A172 (cell line): ENCODE results near the gene RLBP1. TPM values are rescaled to one million over a fixed set of nuclear protein-coding genes. Genes with fewer than 3 reads are reported as not detected.
"Not testable (repeated sequence)": the region's sequence is repeated elsewhere in the genome, so short reads cannot be mapped to it uniquely, and the experiment has no call there.

Source experiments
- DNase-seq: peaks from one replicate; pipeline ENCODE4 v3.0.0-alpha.2; 2015; ENCODE audit warnings: low spot score
- total RNA-seq: library from RNA; depleted of rRNA; stranded (reverse); fragments of >200 nt; shearing (Covaris generic); gene quantifications from 2 replicates; pipeline ENCODE4 v1.2.3, GENCODE V29; 2014; rRNA removed

The RLBP1 gene
- total RNA-seq: not detected in 2 replicates

DNA sequence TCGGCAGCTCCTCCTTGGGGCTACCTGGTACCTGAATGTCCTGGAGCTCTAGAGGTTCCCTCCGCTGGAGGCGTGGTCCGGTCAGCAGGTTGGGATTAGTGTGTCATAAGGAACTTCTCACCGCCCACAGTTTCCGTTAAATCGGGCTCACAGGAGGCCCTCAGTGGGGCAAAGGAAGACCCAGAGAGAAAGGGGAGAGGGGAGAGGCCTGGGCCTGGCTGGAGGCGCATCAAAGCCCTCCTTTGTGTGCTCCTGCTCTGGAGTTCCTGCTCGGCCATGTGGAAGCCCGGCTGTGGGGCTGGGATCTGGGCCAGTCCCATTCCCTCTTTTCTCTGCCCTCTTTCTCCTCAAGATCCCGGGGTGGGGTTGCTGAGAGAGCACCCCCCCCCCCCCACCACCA lies at the start of gene RLBP1:
Gene RLBP1 (minus strand): TSS at position 37 of the 400 bp plus-strand sequence. CDS start 2,604 bp downstream, outside the sequence.
- DNase-seq: no peak

DNA sequence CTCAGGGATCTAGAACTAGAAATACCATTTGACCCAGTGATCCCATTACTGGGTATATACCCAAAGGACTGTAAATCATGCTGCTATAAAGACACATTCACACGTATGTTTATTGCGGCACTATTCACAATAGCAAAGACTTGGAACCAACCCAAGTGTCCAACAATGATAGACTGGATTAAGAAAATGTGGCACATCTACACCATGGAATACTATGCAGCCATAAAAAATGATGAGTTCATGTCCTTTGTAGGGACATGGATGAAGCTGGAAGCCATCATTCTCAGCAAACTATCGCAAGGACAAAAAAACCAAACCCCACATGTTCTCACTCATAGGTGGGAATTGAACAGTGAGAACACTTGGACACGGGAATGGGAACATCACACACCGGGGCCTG lies 28.8 kb upstream of the RLBP1 start:
- not testable (repeated sequence) for DNase-seq

DNA sequence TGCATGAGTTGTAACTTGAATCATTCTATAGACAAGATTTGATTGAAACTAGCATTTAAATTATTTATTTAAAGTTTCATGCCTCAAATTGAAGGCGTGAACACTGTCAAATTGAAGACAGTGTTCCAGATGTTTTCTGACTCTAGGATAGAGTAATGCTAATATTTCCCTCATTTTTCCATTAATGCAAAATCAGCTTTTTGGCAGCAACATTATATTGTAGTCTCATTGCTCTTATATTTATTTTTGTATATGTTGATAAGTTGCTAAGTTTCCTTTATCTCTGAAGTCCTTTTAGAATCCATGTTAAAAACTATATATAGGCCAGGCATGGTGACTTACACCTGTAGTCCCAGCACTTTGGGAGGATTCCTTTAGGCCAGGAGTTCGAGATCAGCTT lies 27.2 kb upstream of the RLBP1 start:
- no peak for DNase-seq

DNA sequence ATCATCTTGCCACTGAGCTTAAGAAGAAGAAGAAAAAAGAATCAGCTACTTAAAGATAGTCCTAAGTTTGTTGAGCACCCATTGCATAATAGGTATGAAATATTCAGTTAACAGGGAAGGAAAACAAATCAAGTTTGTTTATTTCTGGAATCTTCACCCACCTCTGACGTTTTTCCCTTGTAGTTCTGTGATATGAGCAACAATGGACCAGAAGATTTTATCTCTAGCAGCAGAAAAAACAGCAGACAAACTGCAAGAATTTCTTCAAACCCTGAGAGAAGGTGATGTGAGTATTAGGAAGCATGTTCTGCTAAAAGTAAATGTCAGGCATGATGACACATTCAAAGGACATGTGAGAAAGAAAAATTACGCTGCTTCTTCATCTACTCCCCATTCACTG lies 26.1 kb upstream of the RLBP1 start:
- no peak for DNase-seq

DNA sequence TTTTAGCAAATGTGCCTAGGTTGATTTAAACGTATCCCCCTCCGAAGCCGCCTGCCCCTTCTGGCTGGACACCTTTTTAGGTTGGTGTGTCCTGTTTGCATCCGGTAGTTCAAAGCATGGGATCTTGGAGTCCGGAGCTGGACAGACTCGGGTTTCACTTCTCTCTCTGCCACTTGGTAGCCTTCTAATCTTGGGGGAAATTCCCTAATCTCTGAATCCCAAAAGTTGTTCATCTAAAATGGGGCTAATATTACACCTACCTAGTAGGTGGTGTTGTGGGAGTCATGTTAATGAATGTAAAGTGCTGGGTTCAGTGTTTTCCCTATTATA lies 23.2 kb upstream of the RLBP1 start:
- peak; percentile 28 for DNase-seq

DNA sequence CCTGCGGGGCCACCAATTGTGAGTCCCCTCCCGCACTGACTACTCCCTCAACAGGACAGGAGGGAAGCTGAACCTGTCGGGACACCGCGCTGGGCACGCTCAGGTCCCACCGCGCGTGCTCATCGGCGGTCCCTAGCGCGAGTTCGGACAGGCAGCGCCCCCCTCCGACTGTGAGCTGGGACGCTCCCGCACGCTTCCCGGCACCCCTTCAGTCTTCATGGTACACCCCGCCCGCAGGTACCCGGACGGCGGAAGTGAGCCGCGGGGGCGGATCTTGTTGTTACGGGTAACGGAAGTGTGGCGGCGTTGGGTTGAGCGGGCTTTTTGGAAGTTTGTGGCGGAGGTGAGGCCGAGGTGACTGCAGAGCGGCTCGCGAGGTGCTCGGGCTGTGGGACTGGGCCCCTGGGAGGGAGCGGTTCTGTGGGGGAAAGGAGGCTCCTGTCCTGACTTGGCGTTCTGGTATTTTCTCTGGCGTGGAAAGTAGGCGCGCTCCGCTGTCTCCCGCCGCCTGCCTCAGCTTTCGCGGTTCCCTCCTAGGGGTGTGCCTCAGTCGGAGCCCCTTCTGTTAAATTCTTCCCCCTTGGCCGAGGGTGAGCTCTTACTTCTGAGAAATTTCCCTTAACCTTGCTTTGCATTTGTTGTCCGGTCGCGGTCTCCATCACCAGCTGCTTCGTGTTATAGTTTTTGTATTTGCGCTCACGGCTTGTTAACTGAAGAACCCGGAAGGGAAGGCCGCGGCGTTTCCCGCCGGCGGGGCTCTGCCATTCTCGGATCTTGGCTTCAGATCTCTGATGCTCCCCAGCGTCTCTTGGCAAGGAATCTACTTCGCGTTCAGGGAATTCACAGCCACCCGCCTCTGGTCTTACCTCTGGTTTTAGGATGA lies 22.6 kb upstream of the RLBP1 start, which contains the start of gene FANCI:
Gene FANCI (plus strand): TSS at position 289 of the 883 bp plus-strand sequence. CDS start 3,669 bp downstream, outside the sequence.
- DNase-seq: peak; percentile 80

DNA sequence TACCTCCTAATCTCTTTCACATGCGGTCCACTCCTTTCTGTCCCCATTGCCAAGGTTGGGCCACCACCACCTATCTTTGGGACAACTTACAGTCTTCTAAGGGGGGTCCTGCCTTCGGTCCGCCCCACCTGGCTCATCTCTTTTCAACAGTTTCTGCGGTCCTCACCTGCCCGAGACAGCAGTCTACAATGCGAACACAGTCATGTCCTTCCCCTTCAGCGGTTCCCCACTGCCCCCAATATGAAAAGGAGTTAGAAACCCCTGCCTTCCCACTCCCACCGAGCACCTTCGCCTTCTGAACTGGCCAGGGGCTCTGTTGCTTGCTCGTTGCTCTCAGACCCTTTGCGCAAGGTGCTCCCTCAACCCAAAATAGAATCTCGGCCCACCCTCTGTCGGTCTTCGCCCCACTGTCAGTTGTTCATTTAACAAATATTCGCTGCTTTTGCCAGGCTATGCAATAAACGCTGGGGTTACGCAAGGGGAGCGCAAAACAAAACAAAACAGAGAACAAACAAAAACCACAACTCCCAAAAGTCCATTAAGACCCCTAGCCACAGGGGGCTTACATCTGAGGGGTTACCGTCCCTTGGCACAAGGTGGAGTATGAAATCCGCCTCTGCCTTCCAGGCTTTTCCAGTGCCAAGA lies 21.8 kb upstream of the RLBP1 start:
- no peak for DNase-seq

DNA sequence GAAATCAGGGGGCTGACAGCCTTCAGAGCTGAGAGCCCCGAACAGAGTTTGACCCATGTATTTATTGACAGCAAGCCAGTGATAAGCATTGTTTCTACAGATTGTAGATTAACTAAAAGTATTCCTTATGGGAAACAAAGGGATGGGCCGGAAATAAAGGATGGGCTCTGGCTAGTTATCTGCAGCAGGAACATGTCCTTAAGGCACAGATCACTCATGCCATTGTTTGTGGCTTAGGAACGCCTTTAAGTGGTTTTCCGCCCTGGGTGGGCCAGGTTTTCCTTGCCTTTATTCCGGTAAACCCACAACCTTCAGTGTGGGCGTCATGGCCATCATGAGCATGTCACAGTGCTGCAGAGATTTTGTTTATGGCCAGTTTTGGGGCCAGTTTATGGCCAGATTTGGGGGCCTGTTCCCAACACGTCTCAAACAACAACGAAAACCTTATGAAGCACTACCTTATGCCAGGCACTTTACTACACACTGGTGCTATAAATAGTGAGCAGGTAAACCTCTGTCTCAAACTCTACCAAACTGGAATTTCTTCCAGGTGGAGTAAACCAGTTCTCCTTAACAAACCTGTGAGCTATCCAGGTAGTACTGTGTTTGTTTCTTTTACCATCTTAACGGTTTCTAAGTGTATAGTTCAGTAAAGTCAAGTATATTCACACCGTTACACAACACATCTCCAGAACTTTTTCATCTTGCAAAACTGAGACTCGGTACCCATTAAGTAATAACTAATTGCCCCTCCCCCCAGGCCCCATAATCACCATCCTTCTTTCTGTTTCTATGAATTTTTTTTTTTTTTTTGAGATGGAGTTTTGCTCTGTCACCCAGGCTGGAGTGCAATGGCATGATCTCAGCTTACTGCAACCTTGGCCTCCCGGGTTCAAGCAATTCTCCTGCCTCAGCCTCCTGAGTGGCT lies 18.8 kb upstream of the RLBP1 start:
- DNase-seq: not testable (repeated sequence)

DNA sequence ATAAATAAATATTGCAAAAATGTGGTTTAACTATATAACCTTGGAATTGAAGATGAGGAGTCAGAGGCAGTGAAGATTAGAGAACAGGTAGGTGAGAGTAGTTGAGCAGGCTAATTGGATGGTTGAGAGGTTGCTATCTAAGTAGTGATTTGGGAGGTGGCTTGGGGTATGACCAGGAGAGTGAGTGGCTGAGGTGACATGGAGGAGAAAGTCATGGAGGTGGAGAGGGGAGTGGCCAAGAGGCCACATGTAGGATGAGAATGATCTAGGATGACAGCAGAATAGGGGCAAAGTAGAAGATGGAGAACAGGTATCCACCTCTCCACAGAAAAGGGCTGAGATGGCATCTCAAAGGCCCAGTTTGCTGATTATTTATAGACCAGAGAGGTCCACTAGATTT lies 10.5 kb upstream of the RLBP1 start:
- no peak for DNase-seq

DNA sequence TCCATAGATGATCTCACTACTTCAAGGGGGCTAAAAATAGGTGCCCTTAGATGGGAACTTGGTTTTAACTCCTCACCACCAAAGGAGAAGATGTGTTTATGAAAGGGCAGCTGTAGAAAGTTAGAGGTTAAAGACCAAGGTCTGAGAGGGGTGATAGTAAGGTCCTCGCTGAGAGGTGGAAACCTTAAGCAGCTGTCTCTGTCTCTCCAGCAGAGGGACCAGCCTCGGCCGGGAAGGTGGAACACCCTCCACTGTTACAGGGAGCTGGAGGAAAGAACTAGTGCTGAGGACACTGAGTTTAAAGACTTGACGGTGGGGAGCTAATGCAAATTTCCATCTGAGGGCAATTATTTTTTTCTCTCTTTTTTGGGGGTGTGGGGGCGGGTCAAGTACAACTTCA lies 8.9 kb upstream of the RLBP1 start:
- DNase-seq: no peak

DNA sequence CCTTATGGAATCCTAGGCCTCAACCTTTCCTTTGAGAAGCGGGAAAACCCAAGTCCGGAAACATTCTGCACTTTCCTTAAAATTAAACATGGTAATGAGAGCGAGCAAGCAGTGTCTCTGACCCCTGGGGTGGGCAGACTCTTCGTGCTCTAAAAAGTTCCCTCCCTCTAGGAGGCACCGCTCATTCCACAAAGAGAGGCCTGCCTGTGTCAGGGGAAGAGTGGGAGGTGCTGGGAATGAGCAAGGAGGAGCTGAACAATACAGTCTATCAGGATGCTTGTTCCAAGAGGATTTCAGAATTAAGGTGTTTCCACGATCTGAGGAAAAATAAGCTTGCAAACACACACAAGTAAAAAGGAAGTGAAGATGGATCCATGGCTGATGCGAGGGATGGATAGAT lies 6.0 kb upstream of the RLBP1 start:
- no peak for DNase-seq

DNA sequence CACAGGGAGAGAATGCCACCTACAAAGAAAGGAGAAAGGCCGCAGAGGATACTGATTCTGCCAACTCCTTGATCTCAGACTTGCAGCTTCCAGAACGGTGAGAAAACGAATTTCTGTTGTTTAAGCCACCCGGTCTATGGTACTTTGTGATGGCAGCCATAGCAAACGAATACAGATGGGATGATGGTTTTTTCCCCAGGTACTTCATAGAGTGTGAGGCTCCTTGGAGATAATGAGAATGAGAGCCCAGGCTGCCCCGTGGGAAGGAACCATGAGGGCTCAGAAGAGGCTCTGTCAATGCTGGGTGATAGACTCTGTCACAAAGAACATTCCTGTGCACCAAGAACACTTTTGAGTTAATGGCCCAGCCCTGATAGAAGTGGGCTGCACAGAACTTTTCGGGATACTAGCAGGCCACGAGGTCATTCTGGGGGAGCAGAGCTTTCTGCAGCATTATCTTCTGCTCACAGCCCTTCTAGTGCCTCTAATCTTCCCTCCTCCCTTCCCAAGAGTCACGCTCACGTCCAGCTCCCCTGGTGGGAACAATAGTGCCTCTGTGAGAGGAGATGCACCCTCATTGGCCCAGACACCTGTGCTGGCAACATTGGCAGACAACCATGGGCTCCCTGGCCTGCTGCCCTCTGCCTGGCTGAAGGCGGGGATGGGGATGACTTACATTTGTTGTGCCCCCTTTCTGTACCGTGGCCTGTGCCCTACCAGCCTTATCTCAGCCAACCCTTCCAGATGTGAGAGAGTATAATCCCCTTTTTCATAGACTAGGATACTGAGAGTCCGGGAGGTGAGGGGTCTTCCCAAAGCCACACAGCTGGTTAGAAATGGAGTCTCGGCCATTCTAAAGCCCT lies 5.2 kb upstream of the RLBP1 start:
- DNase-seq: no peak

DNA sequence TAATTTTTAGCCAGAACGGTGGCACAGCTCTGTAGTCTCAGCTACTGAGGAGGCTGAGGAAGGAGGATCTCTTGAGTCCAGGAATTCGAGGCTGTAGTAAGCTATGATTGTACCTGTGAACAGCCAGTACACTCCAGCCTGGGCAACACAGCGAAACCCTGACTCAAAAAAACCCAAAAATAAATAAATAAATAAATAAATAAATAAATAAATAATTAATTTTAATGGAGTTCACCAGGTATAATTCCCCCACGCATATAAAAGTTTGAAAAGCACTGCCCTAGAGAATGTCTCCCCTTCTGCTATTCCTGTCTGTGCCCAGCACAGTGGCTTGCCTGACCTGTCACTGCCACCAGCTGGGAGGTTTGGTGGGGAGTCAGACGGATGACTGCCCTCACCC lies 4.2 kb upstream of the RLBP1 start:
- DNase-seq: no peak

DNA sequence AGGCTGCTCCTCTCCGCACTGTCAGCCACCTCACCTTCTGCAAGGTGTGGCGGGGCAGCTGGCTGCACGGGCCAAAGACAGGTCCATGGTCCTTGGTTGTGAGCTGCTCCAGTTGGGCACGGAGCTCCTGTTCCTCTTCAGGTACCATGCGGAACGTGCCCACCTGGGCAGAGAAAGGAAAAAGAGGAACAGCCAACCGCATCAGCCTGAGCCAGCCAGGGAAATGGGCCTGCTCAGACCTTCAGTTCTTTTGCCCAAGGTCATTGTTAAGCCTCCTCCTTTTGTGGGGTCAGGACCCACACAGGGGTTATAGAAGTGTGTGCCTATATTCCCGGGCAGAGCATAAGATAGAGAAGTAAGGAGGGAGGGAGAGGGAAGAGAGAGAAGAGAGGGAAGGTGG lies 2.8 kb downstream of the RLBP1 start:
- no peak for DNase-seq

DNA sequence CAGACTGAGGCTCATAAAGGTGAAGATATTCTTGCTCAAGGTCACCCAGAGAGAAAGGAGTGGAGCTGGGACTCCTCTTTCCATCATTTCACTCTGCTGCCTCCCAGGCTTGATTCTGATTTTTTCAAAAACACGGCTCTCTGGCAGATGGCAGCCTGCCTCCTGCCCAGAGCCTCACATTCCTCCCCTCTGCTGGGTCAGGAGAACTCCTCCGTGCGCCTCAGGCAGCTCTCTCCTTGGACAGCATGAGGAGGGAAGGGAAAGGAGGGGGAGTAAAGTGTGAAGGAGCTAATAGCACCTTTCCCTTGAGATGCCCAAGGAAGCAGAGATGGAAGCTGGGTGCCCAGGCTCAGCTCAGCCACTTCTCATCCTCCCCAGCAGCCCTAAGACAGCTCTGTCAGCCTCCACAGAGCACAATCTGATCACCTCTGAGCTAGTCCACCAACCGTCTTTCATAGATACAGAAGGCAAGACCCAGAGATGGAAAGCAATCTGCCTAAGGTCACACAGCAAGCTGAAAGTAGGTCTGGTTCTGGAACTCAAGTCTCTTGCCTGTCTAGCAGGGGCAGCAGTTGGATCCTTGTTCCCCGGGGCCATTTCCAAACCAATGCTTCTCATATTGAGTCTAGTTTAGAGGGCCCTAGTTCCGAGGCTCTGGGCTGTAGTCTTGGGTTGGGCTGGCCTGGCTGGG lies 3.5 kb downstream of the RLBP1 start:
- DNase-seq: no peak

DNA sequence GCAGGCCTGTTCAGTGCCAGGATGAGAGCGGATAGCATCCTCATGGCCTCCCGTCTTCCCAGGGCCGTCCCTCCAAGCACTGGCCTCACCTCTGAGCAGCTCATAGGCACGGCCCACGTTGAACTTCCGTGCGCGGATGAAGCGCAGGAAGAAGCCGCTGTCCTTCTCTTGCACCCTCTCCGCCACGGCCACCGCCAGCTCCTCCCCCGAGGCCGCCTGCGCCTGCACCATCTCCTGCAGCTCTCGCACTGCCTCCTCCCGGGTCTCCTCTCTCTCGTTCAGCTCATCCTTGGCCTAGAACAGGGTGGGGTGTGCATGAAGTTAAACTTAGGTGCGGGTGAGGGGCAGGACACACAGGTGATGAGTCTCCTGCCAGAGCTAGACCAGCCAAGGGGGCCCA lies 4.3 kb downstream of the RLBP1 start:
- DNase-seq: no peak

DNA sequence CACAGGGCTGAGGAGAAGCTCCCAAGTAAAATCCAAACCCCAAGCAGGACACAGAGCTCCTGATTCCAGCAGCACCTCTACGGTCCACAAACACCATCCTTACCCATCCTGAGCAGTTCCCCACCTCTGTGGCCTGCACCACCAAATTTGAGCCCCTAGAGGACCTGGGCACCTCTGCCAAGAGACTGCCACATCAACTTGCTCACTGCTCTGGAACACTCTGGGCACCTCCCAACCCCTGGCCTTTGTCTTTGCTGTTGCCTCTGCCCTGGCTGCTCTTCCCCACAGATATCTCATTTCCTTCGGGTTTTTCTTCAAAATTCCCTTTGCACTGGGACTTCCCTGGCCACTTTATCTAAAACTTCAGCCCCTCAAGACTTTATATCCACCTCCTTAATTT lies 5.8 kb downstream of the RLBP1 start:
- no peak for DNase-seq

DNA sequence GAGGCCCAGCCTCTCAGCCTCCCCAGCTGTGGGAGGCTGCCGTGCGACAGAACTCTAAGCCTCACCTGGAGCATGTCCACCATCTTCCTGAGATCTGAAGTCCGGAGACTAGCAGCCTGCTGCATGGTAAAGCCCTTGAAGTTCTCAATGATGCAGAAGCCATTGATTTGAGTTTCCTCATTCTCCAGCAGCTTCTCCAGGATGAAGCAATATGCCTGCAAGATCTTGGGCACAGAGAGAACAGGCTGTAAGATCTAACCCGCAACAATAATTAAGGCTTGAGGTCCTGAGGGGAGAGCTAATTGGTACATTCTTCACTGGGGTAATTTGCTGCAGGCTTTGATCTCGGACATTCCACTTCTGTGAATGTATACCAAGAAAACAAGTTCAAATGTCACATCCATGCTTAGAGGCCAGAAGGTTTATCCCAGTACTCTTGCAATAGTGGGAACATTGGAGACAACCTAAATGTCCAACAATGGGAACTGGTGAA lies 9.7 kb downstream of the RLBP1 start:
- DNase-seq: no peak

DNA sequence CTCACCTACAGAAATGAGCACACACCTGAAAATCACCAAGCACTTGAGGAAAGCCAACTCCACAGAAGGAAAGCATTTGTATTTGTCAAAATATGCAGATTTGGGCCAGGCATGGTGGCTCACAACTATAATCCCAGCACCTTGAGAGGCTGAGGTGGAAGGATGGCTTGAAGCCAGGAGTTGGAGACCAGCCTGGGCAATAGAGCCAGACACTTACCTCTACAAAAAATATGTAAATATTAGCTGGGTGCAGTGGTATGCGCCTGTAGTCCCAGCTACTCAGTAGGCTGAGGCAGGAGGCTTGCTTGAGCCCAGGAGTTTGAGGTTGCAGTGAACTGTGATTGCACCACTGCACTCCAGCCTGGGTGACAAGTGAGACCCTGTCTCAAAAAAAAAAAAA lies 12.3 kb downstream of the RLBP1 start:
- no peak for DNase-seq

DNA sequence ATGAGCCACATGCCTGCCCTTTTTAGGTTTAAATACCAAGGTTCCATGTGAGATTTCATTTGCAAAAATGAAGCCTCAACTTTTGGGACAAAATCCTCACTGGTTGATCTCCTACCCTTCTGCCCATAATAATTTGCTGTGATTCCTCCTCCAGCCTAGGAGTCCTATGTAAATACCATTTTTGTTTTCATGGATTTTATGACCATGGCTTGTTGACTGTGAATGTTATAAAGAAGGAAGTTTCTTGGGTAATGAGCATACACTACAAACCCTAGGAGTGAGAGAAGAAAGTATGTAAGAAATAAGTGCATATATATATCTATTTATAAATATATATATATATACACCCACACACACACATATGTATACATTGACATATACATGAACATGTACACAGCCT lies 13.1 kb downstream of the RLBP1 start:
- DNase-seq: no peak
